ENCODE data around the gene CREB3.

Gene CREB3

DNA sequence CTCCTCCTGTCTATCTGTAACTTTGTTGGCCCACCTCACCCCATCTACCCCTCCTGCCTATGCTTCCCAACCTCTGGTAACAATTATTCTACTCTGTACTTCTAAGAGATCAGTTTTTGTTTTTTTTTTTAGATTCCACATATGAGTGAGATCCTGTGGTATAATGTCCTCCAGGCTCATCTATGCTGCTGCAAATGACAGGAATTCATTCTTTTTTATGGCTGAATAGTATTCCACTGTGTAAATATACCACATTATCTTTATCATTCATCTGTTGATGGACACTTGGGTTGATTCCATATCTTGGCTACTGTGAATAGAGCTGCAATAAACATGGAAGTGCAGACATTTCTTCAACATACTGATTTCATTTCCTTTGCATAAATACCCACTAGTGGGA lies 51.0 kb downstream of the CREB3 start:
- DNase-seq = no peak
